ENCODE data around the gene VEGFB. TPM values are rescaled to one million over a fixed set of nuclear protein-coding genes. Genes with fewer than 3 reads are reported as not detected.

The VEGFB gene
- polyA plus RNA-seq, 2 of the 4 experiments (the other 2 are of a cell fraction), result 6.8 to 26.5 TPM

DNA sequence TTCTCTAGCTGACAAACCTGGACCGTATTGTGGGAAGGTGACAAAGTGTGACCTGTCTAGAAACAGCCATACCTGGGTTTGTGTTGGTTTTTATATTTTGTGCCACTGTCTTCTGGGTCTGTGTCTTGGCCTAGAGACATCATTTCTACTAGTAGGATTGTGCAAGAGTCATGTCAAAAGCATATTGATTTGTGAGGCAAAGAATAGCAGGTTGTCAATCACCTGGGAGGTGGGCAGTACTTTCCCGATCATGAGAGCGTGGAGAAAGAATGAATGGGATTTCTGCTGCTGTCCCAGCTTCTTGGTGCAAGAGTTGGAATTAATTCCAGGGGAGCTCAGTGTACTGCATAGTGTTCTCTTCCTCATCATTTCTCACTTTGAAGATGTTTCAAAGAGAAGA lies 32.8 kb upstream of the VEGFB start:
- Histone ChIP-seq H3K4me3 (no peak overlapping the region), H3K9me3 (no peaks in the 10 kb centered on the region), H3K4me2 (no peak overlapping the region), H3K4me1 (peaks cover 9% of the 10 kb centered on the region; the same call in 1 of the 3 replicates), H3K27ac (no peak overlapping the region)
- ATAC-seq, result no peak
- CTCF ChIA-PET, result interaction anchor here (0.9 to 20.3 kb wide), 4 partner anchors 11 to 101 kb away, joined by 3 to 254 read pairs (median 70); partner anchors contain the start of genes CATSPERZ, DNAJC4, NUDT22 and PLCB3
- TF ChIP-seq, protein P1, sequence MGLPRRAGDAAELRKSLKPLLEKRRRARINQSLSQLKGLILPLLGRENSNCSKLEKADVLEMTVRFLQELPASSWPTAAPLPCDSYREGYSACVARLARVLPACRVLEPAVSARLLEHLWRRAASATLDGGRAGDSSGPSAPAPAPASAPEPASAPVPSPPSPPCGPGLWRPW (IDR thresholded peaks at IDR 0.05), result no peak
- no peak for TF ChIP-seq RARB (CRISPR knock-in tag; IDR thresholded peaks at IDR 0.05)
- no peak for TF ChIP-seq EHF (CRISPR knock-in tag; IDR thresholded peaks at IDR 0.05)
- TF ChIP-seq, protein P2, sequence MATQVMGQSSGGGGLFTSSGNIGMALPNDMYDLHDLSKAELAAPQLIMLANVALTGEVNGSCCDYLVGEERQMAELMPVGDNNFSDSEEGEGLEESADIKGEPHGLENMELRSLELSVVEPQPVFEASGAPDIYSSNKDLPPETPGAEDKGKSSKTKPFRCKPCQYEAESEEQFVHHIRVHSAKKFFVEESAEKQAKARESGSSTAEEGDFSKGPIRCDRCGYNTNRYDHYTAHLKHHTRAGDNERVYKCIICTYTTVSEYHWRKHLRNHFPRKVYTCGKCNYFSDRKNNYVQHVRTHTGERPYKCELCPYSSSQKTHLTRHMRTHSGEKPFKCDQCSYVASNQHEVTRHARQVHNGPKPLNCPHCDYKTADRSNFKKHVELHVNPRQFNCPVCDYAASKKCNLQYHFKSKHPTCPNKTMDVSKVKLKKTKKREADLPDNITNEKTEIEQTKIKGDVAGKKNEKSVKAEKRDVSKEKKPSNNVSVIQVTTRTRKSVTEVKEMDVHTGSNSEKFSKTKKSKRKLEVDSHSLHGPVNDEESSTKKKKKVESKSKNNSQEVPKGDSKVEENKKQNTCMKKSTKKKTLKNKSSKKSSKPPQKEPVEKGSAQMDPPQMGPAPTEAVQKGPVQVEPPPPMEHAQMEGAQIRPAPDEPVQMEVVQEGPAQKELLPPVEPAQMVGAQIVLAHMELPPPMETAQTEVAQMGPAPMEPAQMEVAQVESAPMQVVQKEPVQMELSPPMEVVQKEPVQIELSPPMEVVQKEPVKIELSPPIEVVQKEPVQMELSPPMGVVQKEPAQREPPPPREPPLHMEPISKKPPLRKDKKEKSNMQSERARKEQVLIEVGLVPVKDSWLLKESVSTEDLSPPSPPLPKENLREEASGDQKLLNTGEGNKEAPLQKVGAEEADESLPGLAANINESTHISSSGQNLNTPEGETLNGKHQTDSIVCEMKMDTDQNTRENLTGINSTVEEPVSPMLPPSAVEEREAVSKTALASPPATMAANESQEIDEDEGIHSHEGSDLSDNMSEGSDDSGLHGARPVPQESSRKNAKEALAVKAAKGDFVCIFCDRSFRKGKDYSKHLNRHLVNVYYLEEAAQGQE (IDR thresholded peaks at IDR 0.05), result no peak
- no peak for TF ChIP-seq KDM5A (IDR thresholded peaks at IDR 0.05)
- no peak for TF ChIP-seq FOXS1 (CRISPR knock-in tag; IDR thresholded peaks at IDR 0.05)
- no peak for TF ChIP-seq RCOR1 (IDR thresholded peaks at IDR 0.05; ENCODE audit: low read depth, low read length)
- TF ChIP-seq MAZ (IDR thresholded peaks at IDR 0.05; ENCODE audit: borderline replicate concordance, low read depth, low read length), result no peak
- TF ChIP-seq CHD2 (IDR thresholded peaks at IDR 0.05; ENCODE audit: low read length, partially characterized antibody), result no peak
- TF ChIP-seq, protein P3, sequence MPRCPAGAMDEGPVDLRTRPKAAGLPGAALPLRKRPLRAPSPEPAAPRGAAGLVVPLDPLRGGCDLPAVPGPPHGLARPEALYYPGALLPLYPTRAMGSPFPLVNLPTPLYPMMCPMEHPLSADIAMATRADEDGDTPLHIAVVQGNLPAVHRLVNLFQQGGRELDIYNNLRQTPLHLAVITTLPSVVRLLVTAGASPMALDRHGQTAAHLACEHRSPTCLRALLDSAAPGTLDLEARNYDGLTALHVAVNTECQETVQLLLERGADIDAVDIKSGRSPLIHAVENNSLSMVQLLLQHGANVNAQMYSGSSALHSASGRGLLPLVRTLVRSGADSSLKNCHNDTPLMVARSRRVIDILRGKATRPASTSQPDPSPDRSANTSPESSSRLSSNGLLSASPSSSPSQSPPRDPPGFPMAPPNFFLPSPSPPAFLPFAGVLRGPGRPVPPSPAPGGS (IDR thresholded peaks at IDR 0.05), result no peak
- no peak for TF ChIP-seq NPAS2 (CRISPR knock-in tag; IDR thresholded peaks at IDR 0.05; ENCODE audit: borderline replicate concordance)
- no peak for TF ChIP-seq RFX5 (IDR thresholded peaks at IDR 0.05)
- TF ChIP-seq POLR2A (IDR thresholded peaks at IDR 0.05; ENCODE audit: low read length), result no peak
- FAIRE-seq, result no peak
- POLR2A ChIA-PET, result interaction anchor here (1.6 kb wide), 1 partner anchor 16 kb away, joined by 4 read pairs; the partner anchor contains the start of gene STIP1
- 96% methylated on average over 3 of the region's 3 CpGs for WGBS (ENCODE audit: missing lambda C conversion rate)
- DNase-seq (ENCODE audit: low read depth in 1 of 2, low spot score in 1 of 2), result no peak

DNA sequence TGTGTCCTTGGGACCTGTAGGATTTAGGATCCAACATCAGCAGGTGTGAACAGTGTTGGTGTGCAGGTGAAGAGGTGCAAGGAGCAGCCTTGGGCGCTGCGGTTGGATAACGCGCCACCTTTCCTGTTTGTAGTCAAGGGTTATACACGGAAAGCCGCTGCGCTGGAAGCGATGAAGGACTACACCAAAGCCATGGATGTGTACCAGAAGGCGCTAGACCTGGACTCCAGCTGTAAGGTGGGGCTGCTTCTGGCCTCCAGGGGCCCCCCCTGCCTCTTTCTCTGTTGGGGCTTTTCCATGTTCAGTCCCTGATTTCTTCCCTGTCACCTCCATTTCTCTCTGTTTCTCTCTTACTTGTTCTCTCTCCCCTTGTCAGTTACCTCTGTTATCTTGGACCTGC lies 31.4 kb upstream of the VEGFB start:
- no peaks in the 10 kb centered on the region for H3K9me3 ChIP-seq
- ATAC-seq (no peak), FAIRE-seq (no peak), DNase-seq (ENCODE audit: low read depth in 1 of 2, low spot score in 1 of 2) (no peak)
- H3K27ac ChIP-seq, result no peak overlapping the region
- H3K4me3 ChIP-seq, result no peak overlapping the region
- WGBS (ENCODE audit: missing lambda C conversion rate), result 94% methylated on average over 9 of the region's 9 CpGs
- ChIA-PET CTCF (interaction anchor here (1.7 to 20.3 kb wide), 4 partner anchors 18 to 100 kb away, joined by 4 to 254 read pairs (median 80); partner anchors contain the start of genes CATSPERZ, DNAJC4, NUDT22 and PLCB3), POLR2A (interaction anchor here (1.6 kb wide), 1 partner anchor 17 kb away, joined by 4 read pairs; the partner anchor contains the start of gene STIP1)
- peaks cover 9% of the 10 kb centered on the region; the same call in 1 of the 3 replicates for H3K4me1 ChIP-seq
- TF ChIP-seq MAFK (IDR thresholded peaks at IDR 0.05; ENCODE audit: partially characterized antibody) (no peak), RARB (CRISPR knock-in tag; IDR thresholded peaks at IDR 0.05) (no peak), FOXS1 (CRISPR knock-in tag; IDR thresholded peaks at IDR 0.05) (no peak), CEBPB (IDR thresholded peaks at IDR 0.05) (no peak), ZC3H11A (IDR thresholded peaks at IDR 0.05) (no peak), HOXB5 (CRISPR knock-in tag; IDR thresholded peaks at IDR 0.05) (no peak), TFCP2L1 (CRISPR knock-in tag; IDR thresholded peaks at IDR 0.05) (no peak), SREBF2 (IDR thresholded peaks at IDR 0.05) (no peak), RFX5 (IDR thresholded peaks at IDR 0.05) (no peak), HOXB13 (CRISPR knock-in tag; IDR thresholded peaks at IDR 0.05; ENCODE audit: low read depth) (no peak), SMC3 (IDR thresholded peaks at IDR 0.05) (no peak), BHLHE40 (IDR thresholded peaks at IDR 0.05; ENCODE audit: low read depth, low read length) (no peak), ESRRA (IDR thresholded peaks at IDR 0.05; ENCODE audit: borderline replicate concordance, low read length) (no peak), TP53 (CRISPR knock-in tag; IDR thresholded peaks at IDR 0.05) (no peak), FOSL2 (IDR thresholded peaks at IDR 0.05) (no peak), FOSL2 (CRISPR knock-in tag; IDR thresholded peaks at IDR 0.05) (no peak), POLR2AphosphoS2 (conservative IDR thresholded peaks at IDR 0.05; ENCODE audit: low read length) (no peak), KDM5A (IDR thresholded peaks at IDR 0.05) (no peak), KDM1A (IDR thresholded peaks at IDR 0.05; ENCODE audit: low read depth) (no peak)
- TF ChIP-seq, protein P4, sequence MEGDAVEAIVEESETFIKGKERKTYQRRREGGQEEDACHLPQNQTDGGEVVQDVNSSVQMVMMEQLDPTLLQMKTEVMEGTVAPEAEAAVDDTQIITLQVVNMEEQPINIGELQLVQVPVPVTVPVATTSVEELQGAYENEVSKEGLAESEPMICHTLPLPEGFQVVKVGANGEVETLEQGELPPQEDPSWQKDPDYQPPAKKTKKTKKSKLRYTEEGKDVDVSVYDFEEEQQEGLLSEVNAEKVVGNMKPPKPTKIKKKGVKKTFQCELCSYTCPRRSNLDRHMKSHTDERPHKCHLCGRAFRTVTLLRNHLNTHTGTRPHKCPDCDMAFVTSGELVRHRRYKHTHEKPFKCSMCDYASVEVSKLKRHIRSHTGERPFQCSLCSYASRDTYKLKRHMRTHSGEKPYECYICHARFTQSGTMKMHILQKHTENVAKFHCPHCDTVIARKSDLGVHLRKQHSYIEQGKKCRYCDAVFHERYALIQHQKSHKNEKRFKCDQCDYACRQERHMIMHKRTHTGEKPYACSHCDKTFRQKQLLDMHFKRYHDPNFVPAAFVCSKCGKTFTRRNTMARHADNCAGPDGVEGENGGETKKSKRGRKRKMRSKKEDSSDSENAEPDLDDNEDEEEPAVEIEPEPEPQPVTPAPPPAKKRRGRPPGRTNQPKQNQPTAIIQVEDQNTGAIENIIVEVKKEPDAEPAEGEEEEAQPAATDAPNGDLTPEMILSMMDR (IDR thresholded peaks at IDR 0.05), result no peak
- TF ChIP-seq, protein P5, sequence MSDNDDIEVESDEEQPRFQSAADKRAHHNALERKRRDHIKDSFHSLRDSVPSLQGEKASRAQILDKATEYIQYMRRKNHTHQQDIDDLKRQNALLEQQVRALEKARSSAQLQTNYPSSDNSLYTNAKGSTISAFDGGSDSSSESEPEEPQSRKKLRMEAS (IDR thresholded peaks at IDR 0.05), result no peak
- H3K4me2 ChIP-seq, result no peak overlapping the region

Measured in A549 (cell line).